NT2/D1 (cell line): ENCODE results near the gene PRSS21.

ENCODE experiments used
- DNase-seq: peaks from one replicate; pipeline ENCODE4 v3.0.0-alpha.2; 2011; ENCODE audit warnings: low read depth, low spot score
- H3K27me3 ChIP-seq: 2 replicates; pipeline ENCODE4 v1.6.0; 2011; ENCODE audit warnings: mild to moderate bottlenecking; ENCODE audit not compliant: insufficient read length, insufficient read depth
- H3K36me3 ChIP-seq: 2 replicates; pipeline ENCODE4 v1.6.1; 2011; ENCODE audit warnings: mild to moderate bottlenecking, low read length, mixed read lengths; ENCODE audit not compliant: insufficient read depth, insufficient read length
- H3K4me1 ChIP-seq: 2 replicates; pipeline ENCODE4 v1.5.1; 2011; ENCODE audit not compliant: insufficient read depth, insufficient read length
- H3K4me3 ChIP-seq: 2 replicates; pipeline ENCODE4 v1.5.1; 2011; ENCODE audit warnings: low read depth; ENCODE audit not compliant: insufficient read length
- H3K9ac ChIP-seq: 2 replicates; pipeline ENCODE4 v1.6.0; 2011; ENCODE audit warnings: low read depth; ENCODE audit not compliant: insufficient read length
- H3K9me3 ChIP-seq: 2 replicates; pipeline ENCODE4 v1.5.1; 2011; ENCODE audit warnings: mild to moderate bottlenecking, low read length; ENCODE audit not compliant: insufficient read depth
- SUZ12 ChIP-seq: IDR thresholded peaks from 2 replicates; pipeline ENCODE4 v1.6.1; 2011; ENCODE audit not compliant: insufficient read length, insufficient read depth; ENCODE audit errors: extremely low read depth
- YY1 ChIP-seq: IDR thresholded peaks from 2 replicates; pipeline ENCODE4 v1.6.1; 2011; ENCODE audit not compliant: insufficient read length, insufficient read depth
- ZNF274 ChIP-seq: IDR thresholded peaks from 2 replicates; pipeline ENCODE4 v1.6.1; 2011; ENCODE audit warnings: mild to moderate bottlenecking, low read depth, low read length

Gene PRSS21

GRCh38 chr16:2771496-2772402 is 45.3 kb upstream of the PRSS21 start:
- no peak for DNase-seq
- TF ChIP-seq SUZ12, result no peak
- no peak for TF ChIP-seq ZNF274
- TF ChIP-seq YY1, result no peak
- Histone ChIP-seq H3K27me3 (no peaks in the 10 kb centered on the region), H3K9ac (no peak overlapping the region), H3K9me3 (no peaks in the 10 kb centered on the region), H3K4me1 (peaks cover 43% of the 10 kb centered on the region), H3K4me3 (no peak overlapping the region), H3K36me3 (peaks cover 94% of the 10 kb centered on the region)

- Histone ChIP-seq H3K9me3 (no peaks in the 10 kb centered on the region), H3K27me3 (no peaks in the 10 kb centered on the region), H3K4me3 (no peak overlapping the region), H3K36me3 (peaks cover 77% of the 10 kb centered on the region), H3K4me1 (peaks cover 31% of the 10 kb centered on the region), H3K9ac (no peak overlapping the region)
- no peak for TF ChIP-seq SUZ12
- no peak for TF ChIP-seq YY1
- DNase-seq, result no peak
Observed at GRCh38 chr16:2773188-2773968, 43.7 kb upstream of the PRSS21 start.

GRCh38 chr16:2774161-2774891 is 42.7 kb upstream of the PRSS21 start:
- no peak for TF ChIP-seq SUZ12
- no peak for TF ChIP-seq ZNF274
- TF ChIP-seq YY1, result no peak
- peaks cover 68% of the 10 kb centered on the region for H3K36me3 ChIP-seq
- H3K9ac ChIP-seq, result no peak overlapping the region
- H3K4me1 ChIP-seq, result peaks cover 33% of the 10 kb centered on the region
- no peak for DNase-seq
- no peaks in the 10 kb centered on the region for H3K27me3 ChIP-seq
- no peaks in the 10 kb centered on the region for H3K9me3 ChIP-seq
- H3K4me3 ChIP-seq, result no peak overlapping the region

GRCh38 chr16:2775131-2775716 is 41.8 kb upstream of the PRSS21 start:
- no peak for DNase-seq
- H3K27me3 ChIP-seq, result no peaks in the 10 kb centered on the region
- no peak overlapping the region for H3K4me3 ChIP-seq
- peaks cover 25% of the 10 kb centered on the region for H3K4me1 ChIP-seq
- H3K9me3 ChIP-seq, result no peaks in the 10 kb centered on the region
- peaks cover 59% of the 10 kb centered on the region for H3K36me3 ChIP-seq
- no peak for TF ChIP-seq YY1
- no peak for TF ChIP-seq SUZ12
- TF ChIP-seq ZNF274, result no peak
- H3K9ac ChIP-seq, result peak overlapping the region; percentile 15

GRCh38 chr16:2775765-2776499 is 41.1 kb upstream of the PRSS21 start:
- H3K4me1 ChIP-seq, result peaks cover 26% of the 10 kb centered on the region
- peak overlapping the region; percentile 97 for H3K4me3 ChIP-seq
- H3K9ac ChIP-seq, result peak overlapping the region; percentile 92
- no peaks in the 10 kb centered on the region for H3K27me3 ChIP-seq
- no peaks in the 10 kb centered on the region for H3K9me3 ChIP-seq
- DNase-seq, result no peak
- H3K36me3 ChIP-seq, result peaks cover 52% of the 10 kb centered on the region
- TF ChIP-seq SUZ12 (no peak), ZNF274 (no peak), YY1 (no peak)

- peaks cover 45% of the 10 kb centered on the region for H3K36me3 ChIP-seq
- no peaks in the 10 kb centered on the region for H3K9me3 ChIP-seq
- peak overlapping the region; percentile 97 for H3K4me3 ChIP-seq
- H3K9ac ChIP-seq, result peak overlapping the region; percentile 92
- no peaks in the 10 kb centered on the region for H3K27me3 ChIP-seq
- peaks cover 23% of the 10 kb centered on the region for H3K4me1 ChIP-seq
- DNase-seq, result no peak
- TF ChIP-seq YY1 (no peak), SUZ12 (no peak), ZNF274 (no peak)
Observed at GRCh38 chr16:2776500-2777139, 40.4 kb upstream of the PRSS21 start.
